A549 treated with AZD9567 at 1 μM for 4 hours (cell line): ENCODE results near the gene TRIM2. TPM values are rescaled to one million over a fixed set of nuclear protein-coding genes. Genes with fewer than 3 reads are reported as not detected.

Source experiments
- total RNA-seq: library from RNA; stranded (reverse); fragments of 200-300 nt; extraction: Qiagen RNA extraction; gene quantifications from 5 replicates; pipeline ENCODE4 v1.2.3, GENCODE V29; 2022; ENCODE audit not compliant: insufficient read depth

The TRIM2 gene
- total RNA-seq: 0.30 to 0.71 TPM (median 0.55 TPM) in 4 of 5 replicates, not detected in the other

GRCh38 chr4:153204247-153204671 lies at the start of gene TRIM2:
Gene TRIM2, plus strand, starts transcription at chr4:153204443. Its CDS starts 88 bp downstream, at chr4:153204531.

GRCh38 chr4:153344131-153345011 lies 140.1 kb downstream of the TRIM2 start, which contains the start of gene MND1:
Gene MND1, plus strand, starts transcription at chr4:153344688. Its CDS starts 50 bp downstream, at chr4:153344738.

Other genes with a start within 250 kb of the TRIM2 start
- gene MND1, start 140.2 kb downstream of the TRIM2 start, total RNA-seq: 11.4 to 15.6 TPM (median 13.0 TPM) in 5 replicates